NCI-H1694 (cell line): ENCODE results near the gene STX10.

Experiments
- DNase-seq: peaks from one replicate; lab custom pipeline; 2025; lab: John Stamatoyannopoulos, UW

The STX10 gene

GRCh38 chr19:13100031-13100588 is 50.1 kb downstream of the STX10 start:
- no peak for DNase-seq

GRCh38 chr19:13099073-13099999 is 50.8 kb downstream of the STX10 start:
- no peak for DNase-seq

GRCh38 chr19:13098277-13099072 is 51.7 kb downstream of the STX10 start:
- DNase-seq, result no peak

- DNase-seq, result no peak
Measured at GRCh38 chr19:13097463-13098258, 52.5 kb downstream of the STX10 start.

- no peak for DNase-seq
Measured at GRCh38 chr19:13097033-13097462, 53.1 kb downstream of the STX10 start.

- no peak for DNase-seq
Measured at GRCh38 chr19:13095934-13096927, 53.9 kb downstream of the STX10 start.

- no peak for DNase-seq
Measured at GRCh38 chr19:13095393-13095784, 54.8 kb downstream of the STX10 start.

GRCh38 chr19:13094771-13095392 is 55.3 kb downstream of the STX10 start:
- DNase-seq, result no peak

GRCh38 chr19:13094106-13094504 is 56.1 kb downstream of the STX10 start:
- DNase-seq, result no peak
